ENCODE results near the gene WTIP. TPM values are rescaled to one million over a fixed set of nuclear protein-coding genes. Genes with fewer than 3 reads are reported as not detected.

WTIP gene
- total and polyA plus RNA-seq, 2 of the 13 experiments (the other 11 are each of a cell fraction or from before 2014, with no cell fraction given), result 15.0 to 18.1 TPM

GRCh38 chr19:34503531-34504272 is 22.1 kb downstream of the WTIP start (continued):
- TF ChIP-seq CSRNP2 (CRISPR knock-in tag; conservative IDR thresholded peaks at IDR 0.05; ENCODE audit: low read depth) (no peak), MIXL1 (CRISPR knock-in tag; IDR thresholded peaks at IDR 0.05) (no peak), CEBPZ (IDR thresholded peaks at IDR 0.05; ENCODE audit: low read length) (no peak), SSRP1 (CRISPR knock-in tag; IDR thresholded peaks at IDR 0.05) (0 out of 2 replicates have a peak, but pooled peaks have one; percentile 20), ZNF512 (CRISPR knock-in tag; IDR thresholded peaks at IDR 0.05) (no peak), SRSF1 (optimal IDR thresholded peaks at IDR 0.05; ENCODE audit: low read depth, low read length) (no peak), ZNF547 (CRISPR knock-in tag; IDR thresholded peaks at IDR 0.05) (no peak), TSC22D2 (CRISPR knock-in tag; IDR thresholded peaks at IDR 0.05; ENCODE audit: borderline replicate concordance) (no peak), NR2F6 (IDR thresholded peaks at IDR 0.05) (no peak), NR2F6 (CRISPR knock-in tag; IDR thresholded peaks at IDR 0.05) (no peak; the same call in 1 of the 2 replicates), GABPB1 (CRISPR knock-in tag; IDR thresholded peaks at IDR 0.05) (peak; percentile 27; the same call in 1 of the 2 replicates), MAF1 (CRISPR knock-in tag; IDR thresholded peaks at IDR 0.05; ENCODE audit: borderline replicate concordance) (no peak), ELF3 (CRISPR knock-in tag; IDR thresholded peaks at IDR 0.05) (no peak), ZNF687 (CRISPR knock-in tag; IDR thresholded peaks at IDR 0.05) (peak; percentile 63; the same call in 1 of the 2 replicates), ZGPAT (CRISPR knock-in tag; IDR thresholded peaks at IDR 0.05) (peak; percentile 37; the same call in 1 of the 2 replicates), RBAK (CRISPR knock-in tag; IDR thresholded peaks at IDR 0.05) (no peak)
